ENCODE data around the gene PRPF38B.

Gene PRPF38B

GRCh38 chr1:108750476-108751181 is 58.5 kb downstream of the PRPF38B start:
- DNase-seq (ENCODE audit: low read depth, low spot score): no peak
- H3K4me3 ChIP-seq (ENCODE audit: low read depth, low read length): no peak overlapping the region
- CTCF ChIA-PET: no interaction called here
- no peak for TF ChIP-seq CTCF (IDR thresholded peaks at IDR 0.05; ENCODE audit: insufficient read depth, low read length, missing control alignments)
- POLR2A ChIA-PET: no interaction called here
